Activated CD4-positive, alpha-beta memory T cell treated with anti-CD3 and anti-CD28 coated beads for 36 hours (primary cell): ENCODE data around the gene PDCD5. TPM values are rescaled to one million over a fixed set of nuclear protein-coding genes. Genes with fewer than 3 reads are reported as not detected.

ENCODE experiments used
- CTCF ChIA-PET: fragments of 350-600 bp; sonication (Branson Sonifier 250); formaldehyde crosslinking; loops from one replicate; lab custom pipeline; 2021; ENCODE audit warnings: antibody characterized with exemption, inconsistent platforms; lab: Charles Lee
- POLR2A ChIA-PET: fragments of 350-600 bp; sonication (Branson Sonifier 250); formaldehyde crosslinking; loops from one replicate; lab custom pipeline; 2021; ENCODE audit warnings: antibody characterized with exemption; lab: Charles Lee
- DNase-seq: peaks from one replicate; pipeline ENCODE4 v3.0.0-alpha.2; 2020
- H3K27ac Mint-ChIP-seq: one replicate; pipeline ENCODE4 v1.8.0; 2021; ENCODE audit warnings: mixed read lengths
- H3K27me3 Mint-ChIP-seq: one replicate; pipeline ENCODE4 v1.8.0; 2021; ENCODE audit warnings: mixed read lengths
- H3K36me3 Mint-ChIP-seq: one replicate; pipeline ENCODE4 v1.8.0; 2021; ENCODE audit warnings: mixed read lengths
- H3K4me1 Mint-ChIP-seq: one replicate; pipeline ENCODE4 v1.8.0; 2021; ENCODE audit warnings: low read depth, mixed read lengths
- H3K4me3 Mint-ChIP-seq: one replicate; pipeline ENCODE4 v1.8.0; 2021; ENCODE audit warnings: mild to moderate bottlenecking, mixed read lengths
- H3K9me3 Mint-ChIP-seq: one replicate; pipeline ENCODE4 v1.8.0; 2021; ENCODE audit warnings: mixed read lengths
- intact Hi-C: fragments of 100-400 bp; cut with micrococcal nuclease; formaldehyde crosslinking; loops from one replicate; pipeline ENCODE4 v1.15.1; 2023
- total RNA-seq, 2 experiments: library from RNA; stranded (reverse); gene quantifications; one replicate each; pipeline ENCODE4 v1.2.3, GENCODE V29; 2021

Gene PDCD5
- total RNA-seq, 2 experiments from 2014 or later: 242 to 246 TPM

GRCh38 chr19:32615569-32615968, 34.6 kb downstream of the PDCD5 start:
- no peak overlapping the region for H3K27ac Mint-ChIP-seq
- H3K4me3 Mint-ChIP-seq: no peak overlapping the region
- H3K36me3 Mint-ChIP-seq: peaks cover 27% of the 10 kb centered on the region
- DNase-seq: no peak
- no peaks in the 10 kb centered on the region for H3K9me3 Mint-ChIP-seq
- H3K27me3 Mint-ChIP-seq: no peaks in the 10 kb centered on the region
- ChIA-PET POLR2A (no interaction called here), CTCF (no interaction called here)
- H3K4me1 Mint-ChIP-seq: no peaks in the 10 kb centered on the region
- intact Hi-C loops: no loop called here

- Mint-ChIP-seq H3K27me3 (no peaks in the 10 kb centered on the region), H3K4me3 (no peak overlapping the region), H3K27ac (no peak overlapping the region), H3K36me3 (peaks cover 21% of the 10 kb centered on the region), H3K4me1 (no peaks in the 10 kb centered on the region), H3K9me3 (no peaks in the 10 kb centered on the region)
- DNase-seq: no peak
- intact Hi-C loops: no loop called here
- POLR2A ChIA-PET: no interaction called here
- CTCF ChIA-PET: no interaction called here
These were observed 38.2 kb downstream of the PDCD5 start for GRCh38 chr19:32619051-32619685.

DNA sequence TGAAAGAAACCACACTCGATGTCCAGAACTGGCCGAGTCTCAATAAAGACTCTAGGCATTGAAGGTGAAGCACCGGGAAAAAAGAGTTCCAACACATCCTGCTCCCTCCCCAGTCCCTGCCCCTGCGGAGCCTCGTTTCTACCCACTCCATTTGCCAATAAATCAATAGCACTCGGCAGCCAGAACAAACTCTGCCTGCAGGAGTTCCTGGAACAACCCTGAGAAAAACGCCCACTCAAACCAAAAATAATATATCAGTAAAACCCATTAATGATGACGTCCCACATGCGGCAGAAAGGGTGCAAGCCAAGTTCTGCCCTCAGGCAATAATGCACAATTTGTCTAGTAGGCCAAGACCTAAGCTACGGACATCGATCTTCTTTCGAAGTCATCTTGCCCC, 41.0 kb downstream of the PDCD5 start:
- Mint-ChIP-seq H3K36me3 (peaks cover 22% of the 10 kb centered on the region), H3K4me1 (no peaks in the 10 kb centered on the region), H3K4me3 (no peak overlapping the region), H3K27me3 (no peaks in the 10 kb centered on the region), H3K27ac (no peak overlapping the region), H3K9me3 (no peaks in the 10 kb centered on the region)
- intact Hi-C loops: no loop called here
- CTCF ChIA-PET: no interaction called here
- POLR2A ChIA-PET: no interaction called here
- DNase-seq: no peak

DNA sequence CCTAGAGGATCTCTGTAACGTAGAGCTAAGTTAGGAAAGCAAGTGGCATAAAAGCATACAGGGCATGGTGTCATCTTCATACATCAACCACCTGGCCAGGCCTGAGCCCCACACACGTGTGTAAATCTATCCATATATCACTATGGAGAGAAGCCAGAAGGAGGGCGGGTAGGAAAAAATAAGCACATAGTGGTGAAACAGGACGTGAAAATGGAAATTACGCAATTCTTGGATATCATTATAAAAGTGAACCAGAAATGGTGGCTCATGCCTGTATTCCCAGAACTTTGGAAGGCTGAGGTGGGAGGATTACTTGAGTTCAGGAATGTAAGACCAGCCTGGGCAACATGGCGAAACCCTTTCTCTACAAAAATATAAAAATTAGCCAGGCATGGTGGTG, 43.4 kb downstream of the PDCD5 start:
- POLR2A ChIA-PET: no interaction called here

GRCh38 chr19:32626969-32627368, 46.0 kb downstream of the PDCD5 start:
- peaks cover 19% of the 10 kb centered on the region for H3K36me3 Mint-ChIP-seq

More for the DNA sequence above, 43.4 kb downstream of the PDCD5 start:
- intact Hi-C loops: no loop called here
- Mint-ChIP-seq H3K27ac (no peak overlapping the region), H3K36me3 (peaks cover 24% of the 10 kb centered on the region), H3K9me3 (no peaks in the 10 kb centered on the region), H3K4me3 (no peak overlapping the region), H3K4me1 (no peaks in the 10 kb centered on the region), H3K27me3 (no peaks in the 10 kb centered on the region)
- CTCF ChIA-PET: no interaction called here
- DNase-seq: no peak

GRCh38 chr19:32627714-32628270, 46.8 kb downstream of the PDCD5 start:
- H3K27me3 Mint-ChIP-seq: no peaks in the 10 kb centered on the region
- no peaks in the 10 kb centered on the region for H3K4me1 Mint-ChIP-seq
- no peak overlapping the region for H3K27ac Mint-ChIP-seq
- POLR2A ChIA-PET: no interaction called here
- CTCF ChIA-PET: no interaction called here
- intact Hi-C loops: no loop called here
- H3K9me3 Mint-ChIP-seq: no peaks in the 10 kb centered on the region
- H3K36me3 Mint-ChIP-seq: peaks cover 16% of the 10 kb centered on the region
- no peak for DNase-seq
- H3K4me3 Mint-ChIP-seq: no peak overlapping the region

More at GRCh38 chr19:32626969-32627368, 46.0 kb downstream of the PDCD5 start:
- Mint-ChIP-seq H3K4me3 (no peak overlapping the region), H3K9me3 (no peaks in the 10 kb centered on the region), H3K27ac (no peak overlapping the region), H3K27me3 (no peaks in the 10 kb centered on the region), H3K4me1 (no peaks in the 10 kb centered on the region)
- intact Hi-C loops: no loop called here
- no peak for DNase-seq
- POLR2A ChIA-PET: no interaction called here
- CTCF ChIA-PET: no interaction called here

DNA sequence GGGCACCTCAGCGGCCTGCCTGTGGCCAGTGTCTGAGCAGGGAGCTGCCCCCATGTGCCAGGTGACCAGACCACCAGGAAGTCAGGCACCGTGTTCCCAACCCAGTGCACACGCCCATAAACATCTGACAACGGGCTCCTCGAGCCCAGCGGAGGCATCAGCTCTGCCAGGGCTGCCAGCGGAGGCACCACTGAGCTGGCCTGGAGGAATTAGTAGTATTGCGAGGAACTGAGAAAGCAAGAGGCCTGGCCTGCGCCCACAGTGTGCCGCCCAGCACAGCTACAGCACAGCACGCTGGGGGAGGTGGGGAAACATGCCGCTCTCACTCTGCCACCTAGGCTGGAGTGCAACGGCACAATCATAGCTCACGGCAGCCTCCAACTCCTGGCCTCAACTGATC, 49.3 kb downstream of the PDCD5 start:
- CTCF ChIA-PET: no interaction called here
- POLR2A ChIA-PET: no interaction called here
- H3K36me3 Mint-ChIP-seq: peaks cover 8% of the 10 kb centered on the region
- no peaks in the 10 kb centered on the region for H3K27me3 Mint-ChIP-seq
- H3K27ac Mint-ChIP-seq: no peak overlapping the region
- no peaks in the 10 kb centered on the region for H3K9me3 Mint-ChIP-seq
- H3K4me1 Mint-ChIP-seq: no peaks in the 10 kb centered on the region
- no peak overlapping the region for H3K4me3 Mint-ChIP-seq
- intact Hi-C loops: no loop called here
- no peak for DNase-seq

DNA sequence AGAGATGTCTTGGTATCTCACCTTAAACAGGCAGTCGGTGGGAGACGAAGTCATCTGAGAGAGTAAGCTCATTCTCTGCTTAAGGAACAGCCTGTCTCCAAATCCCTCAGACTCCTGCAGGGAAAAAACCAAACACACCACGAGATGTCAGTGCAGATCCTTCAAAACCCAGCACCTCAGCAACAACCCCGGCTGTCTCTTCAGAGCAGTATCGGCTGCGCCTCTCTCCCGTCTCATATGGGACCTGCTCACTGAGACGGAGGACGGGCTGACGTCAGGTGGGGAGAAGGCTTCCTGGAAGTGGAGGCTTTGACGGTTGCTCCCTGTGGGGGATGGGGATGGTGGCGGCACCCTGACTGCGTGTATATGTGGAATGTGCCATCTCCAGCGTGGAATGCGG, 50.4 kb downstream of the PDCD5 start:
- no peak overlapping the region for H3K4me3 Mint-ChIP-seq
- peaks cover 3% of the 10 kb centered on the region for H3K36me3 Mint-ChIP-seq
- H3K27me3 Mint-ChIP-seq: no peaks in the 10 kb centered on the region
- no peaks in the 10 kb centered on the region for H3K4me1 Mint-ChIP-seq
- H3K9me3 Mint-ChIP-seq: no peaks in the 10 kb centered on the region
- no peak overlapping the region for H3K27ac Mint-ChIP-seq
- no peak for DNase-seq
- POLR2A ChIA-PET: no interaction called here
- CTCF ChIA-PET: no interaction called here
- intact Hi-C loops: no loop called here

Other genes with a start within 250 kb of the PDCD5 start
- gene ZNF507, start 235.6 kb upstream of the PDCD5 start, total RNA-seq: 10 to 100 TPM; 20.8 to 21.0 TPM
- gene DPY19L3, start 175.4 kb upstream of the PDCD5 start, total RNA-seq: 10 to 100 TPM; 12.4 to 14.9 TPM
- gene ANKRD27, start 94.0 kb downstream of the PDCD5 start, total RNA-seq: 10 to 100 TPM; 39.7 to 45.4 TPM
- under 1 TPM; 0.10 to 0.19 TPM for gene RGS9BP, start 94.7 kb downstream of the PDCD5 start, total RNA-seq
- gene NUDT19, start 110.6 kb downstream of the PDCD5 start, total RNA-seq: 10 to 100 TPM; 14.9 to 15.0 TPM
- under 1 TPM; 0.24 to 0.63 TPM for gene TDRD12, start 138.6 kb downstream of the PDCD5 start, total RNA-seq